MM.1S (cell line): ENCODE measurements around the gene NGB.

Source experiments
- CTCF ChIP-seq: fragments of 300-600 bp; sonication (generic); IDR thresholded peaks from 2 replicates; pipeline ENCODE4 v1.5.1; 2016; ENCODE audit warnings: antibody characterized with exemption, low read length, mixed read lengths
- EZH2 ChIP-seq: fragments of 300-600 bp; sonication (generic); optimal IDR thresholded peaks from 2 replicates; pipeline ENCODE3; 2017; ENCODE audit warnings: low read depth, mild to moderate bottlenecking, antibody characterized with exemption, low read length, mixed read lengths
- EZH2phosphoT487 ChIP-seq: fragments of 300-600 bp; sonication (generic); IDR thresholded peaks from 2 replicates; pipeline ENCODE4 v1.6.1; 2018; ENCODE audit warnings: antibody characterized with exemption, low read length

DNA sequence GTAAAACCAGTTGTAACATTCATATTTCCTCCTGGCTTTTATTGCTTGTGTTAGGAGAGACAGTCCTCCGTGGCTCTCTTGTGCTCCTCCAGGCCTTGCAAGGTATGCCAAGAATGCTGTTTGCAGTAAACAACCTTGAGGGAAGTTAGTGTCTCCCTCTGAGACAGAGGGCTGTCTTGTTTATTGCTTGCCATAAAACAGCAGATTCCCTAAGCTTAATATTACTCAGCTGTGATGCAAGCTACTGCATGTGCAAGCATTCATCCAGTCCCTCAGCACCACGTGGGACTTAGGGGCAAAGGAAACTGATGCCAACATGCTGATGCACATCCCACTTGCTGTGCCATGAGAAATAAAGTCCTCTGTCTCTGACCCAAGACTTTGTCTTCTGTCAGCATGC, 43.0 kb upstream of the NGB start:
- no peak for TF ChIP-seq CTCF
- TF ChIP-seq EZH2phosphoT487, result no peak
- no peak for TF ChIP-seq EZH2
